Fibroblast of skin of right quadriceps (primary cell): ENCODE measurements around the gene PLXNA1.
A peak's percentile ranks its signal among the peaks of the same experiment; 100 is the strongest.

Source experiments
- DNase-seq: peaks from one replicate; pipeline ENCODE4 v3.0.0-alpha.2; 2013

The PLXNA1 gene

GRCh38 chr3:126982471-126983175, at the start of gene PLXNA1:
Gene PLXNA1 (plus strand): TSS chr3:126983115. CDS start chr3:126988594, 5,479 bp downstream.
- peak; percentile 79 for DNase-seq

DNA sequence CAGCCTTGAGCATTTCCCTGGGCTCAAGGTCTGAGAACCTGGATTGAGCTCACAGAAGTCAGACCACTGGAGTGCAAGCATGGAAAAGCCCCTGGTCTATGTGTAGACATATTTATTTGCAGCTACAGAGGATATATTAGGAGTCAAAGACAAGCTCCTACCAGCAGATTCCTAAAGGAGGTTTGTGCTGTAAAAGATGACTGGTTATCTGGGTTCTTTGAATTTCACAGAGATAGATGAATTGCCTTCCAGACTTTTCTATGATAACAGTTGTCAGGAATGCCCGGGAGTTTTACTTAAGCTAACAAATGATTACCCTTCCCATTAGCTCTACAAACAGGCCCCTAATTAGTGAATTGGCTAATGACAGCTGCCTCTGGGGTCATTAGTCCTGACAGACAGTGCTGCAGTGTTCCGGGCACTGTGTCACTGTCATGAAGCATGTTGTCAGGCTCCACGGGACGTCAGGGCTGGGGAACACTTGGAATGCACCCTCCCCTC, 48.8 kb upstream of the PLXNA1 start:
- DNase-seq, result peak; percentile 61

DNA sequence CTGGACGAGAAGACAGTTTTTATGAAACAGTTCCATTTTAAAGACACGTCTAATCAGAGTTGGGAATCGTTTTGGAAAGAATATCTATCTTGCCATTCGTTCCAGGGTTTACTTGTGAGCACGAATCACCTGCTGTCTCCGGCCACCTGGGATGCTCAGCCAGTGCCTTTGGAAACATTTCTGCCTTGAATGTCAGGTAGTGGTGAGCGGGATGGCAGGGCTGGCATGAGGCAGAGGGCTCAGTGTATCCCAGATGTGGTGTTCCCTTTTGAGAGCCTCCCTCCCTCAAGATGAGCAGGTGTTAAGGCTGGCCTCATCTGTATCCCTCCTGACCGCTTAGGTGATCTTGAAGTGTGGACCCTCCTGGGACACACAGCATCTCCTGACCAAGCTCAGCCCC, 47.9 kb upstream of the PLXNA1 start:
- DNase-seq, result no peak

- DNase-seq, result no peak
These were observed 47.0 kb upstream of the PLXNA1 start for GRCh38 chr3:126935756-126936509.

- DNase-seq, result no peak
These were observed 46.0 kb upstream of the PLXNA1 start for GRCh38 chr3:126936853-126937425.

DNA sequence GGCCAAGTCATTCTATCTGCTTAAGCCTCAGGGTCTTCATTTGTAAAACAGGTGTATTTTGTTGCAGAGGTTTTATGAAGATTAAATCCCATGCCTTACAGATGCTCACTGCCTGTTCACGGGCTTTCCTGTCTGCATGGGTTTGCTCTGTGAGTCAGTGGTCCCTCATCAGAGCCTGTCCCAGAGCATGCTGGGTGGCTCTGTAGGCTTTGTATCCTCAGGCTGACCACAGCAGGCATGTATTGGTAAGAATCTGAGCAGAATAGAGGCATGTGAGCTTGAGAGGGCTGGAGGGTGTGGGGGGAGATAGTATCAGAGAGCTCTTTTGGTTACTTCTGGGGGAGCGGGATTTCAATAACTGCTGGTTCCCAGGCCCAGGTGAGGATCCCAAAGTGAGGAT, 45.4 kb upstream of the PLXNA1 start:
- no peak for DNase-seq

DNA sequence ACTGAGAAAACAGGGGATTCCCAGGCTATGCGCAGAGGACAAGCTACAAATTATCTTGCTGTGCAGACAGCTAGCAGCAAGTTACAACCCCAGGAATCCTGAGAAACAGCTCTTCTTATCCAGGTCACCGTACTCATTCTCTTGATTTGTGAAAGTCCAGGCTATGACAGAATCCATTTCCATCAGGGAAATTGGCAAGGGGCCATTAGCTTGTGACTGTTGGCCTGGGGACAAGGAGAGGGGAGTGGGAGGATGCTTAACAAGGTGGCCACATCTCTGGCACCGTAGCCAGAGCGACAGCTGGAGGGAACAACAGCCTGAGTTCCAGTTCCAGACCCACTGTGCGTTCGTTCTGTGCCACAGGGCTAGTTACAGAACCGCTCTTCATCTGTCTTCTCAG, 44.9 kb upstream of the PLXNA1 start:
- no peak for DNase-seq

DNA sequence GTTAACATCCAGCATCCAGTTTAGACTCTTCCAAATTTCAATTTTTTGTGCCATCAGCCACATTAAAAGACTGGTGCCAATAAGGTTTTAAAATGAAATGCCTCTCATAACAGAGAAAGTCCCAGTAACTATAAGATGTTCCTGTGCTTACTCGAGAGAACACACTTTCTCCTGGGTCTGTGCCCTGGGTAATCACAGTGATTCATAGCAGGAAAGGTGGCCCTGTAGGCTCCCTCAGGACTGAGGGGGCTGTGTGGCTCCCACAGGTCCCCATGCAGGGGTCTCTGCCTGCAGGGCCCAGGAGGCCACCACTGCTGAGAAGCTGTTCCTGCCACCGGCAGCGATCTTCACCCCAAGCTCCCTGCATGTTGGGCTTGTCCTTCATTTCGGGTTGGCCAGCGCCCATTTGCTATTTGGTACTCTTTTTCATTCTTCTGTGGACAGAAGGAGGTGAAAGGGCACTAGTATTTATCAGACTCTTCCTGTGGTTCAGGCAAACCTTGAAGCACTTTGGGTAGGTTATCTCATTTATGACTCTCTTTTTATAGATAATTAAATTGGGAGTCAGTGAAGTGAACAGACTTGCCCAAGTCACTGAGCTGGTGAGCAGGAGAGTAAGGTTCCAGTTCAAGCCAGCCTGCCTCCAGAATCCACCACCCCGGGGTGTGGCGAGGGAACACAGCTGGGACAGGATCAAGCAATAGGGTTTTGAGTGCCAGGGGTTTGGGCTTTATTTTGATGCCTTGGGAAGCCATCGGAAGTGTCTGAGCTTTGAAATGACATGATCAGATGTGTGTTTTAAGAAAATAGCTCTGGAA, 44.2 kb upstream of the PLXNA1 start:
- no peak for DNase-seq

- no peak for DNase-seq
These were observed 43.6 kb upstream of the PLXNA1 start for GRCh38 chr3:126939338-126939718.

DNA sequence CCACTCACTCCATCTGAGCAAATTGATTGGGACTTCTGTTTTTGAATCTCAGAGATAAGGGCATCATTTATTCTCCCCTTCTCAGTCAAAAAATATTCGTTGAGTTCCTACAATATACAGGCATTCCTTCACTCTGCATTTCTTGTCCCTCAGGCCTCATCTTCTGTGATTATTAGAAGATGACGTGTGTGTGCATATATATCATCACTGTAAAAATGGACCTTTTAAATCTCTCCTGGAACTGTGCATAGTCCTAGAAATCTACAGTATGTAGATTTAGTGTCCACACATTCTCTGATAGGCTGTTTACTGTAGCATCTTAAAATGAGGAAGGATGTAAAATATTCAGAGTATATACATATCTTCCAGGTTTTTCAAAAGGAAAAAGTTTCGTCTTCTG, 43.2 kb upstream of the PLXNA1 start:
- DNase-seq, result no peak

- DNase-seq, result no peak
These were observed 41.1 kb upstream of the PLXNA1 start for GRCh38 chr3:126941721-126942270.

GRCh38 chr3:126944089-126944965, 38.6 kb upstream of the PLXNA1 start:
- DNase-seq, result no peak

DNA sequence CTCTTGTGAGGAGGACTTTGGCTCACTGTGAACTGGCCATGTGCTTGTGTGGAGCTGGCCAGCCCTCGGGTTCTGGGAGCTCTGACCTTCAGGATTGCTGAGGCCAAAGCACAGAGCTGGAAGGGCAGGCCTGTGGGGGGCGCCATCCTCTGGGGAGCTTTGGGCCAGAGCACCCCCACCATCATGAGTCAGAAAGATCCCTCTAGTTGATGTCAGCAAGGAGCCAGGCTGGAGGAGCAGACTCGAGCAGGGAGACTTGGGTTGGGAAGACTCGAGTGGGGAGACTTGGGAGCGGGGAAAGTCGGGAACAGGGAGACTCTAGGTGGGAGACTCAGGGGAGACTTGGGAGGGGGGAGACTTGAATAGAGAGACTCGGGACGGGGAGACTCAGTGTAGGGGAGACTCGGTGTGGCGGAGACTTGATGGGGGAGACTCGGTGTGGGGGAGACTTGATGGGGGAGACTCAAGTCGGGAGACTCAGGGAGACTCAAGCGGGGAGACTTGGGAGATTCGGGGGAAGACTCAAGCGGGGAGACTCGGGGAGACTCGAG, 37.7 kb upstream of the PLXNA1 start:
- no peak for DNase-seq

DNA sequence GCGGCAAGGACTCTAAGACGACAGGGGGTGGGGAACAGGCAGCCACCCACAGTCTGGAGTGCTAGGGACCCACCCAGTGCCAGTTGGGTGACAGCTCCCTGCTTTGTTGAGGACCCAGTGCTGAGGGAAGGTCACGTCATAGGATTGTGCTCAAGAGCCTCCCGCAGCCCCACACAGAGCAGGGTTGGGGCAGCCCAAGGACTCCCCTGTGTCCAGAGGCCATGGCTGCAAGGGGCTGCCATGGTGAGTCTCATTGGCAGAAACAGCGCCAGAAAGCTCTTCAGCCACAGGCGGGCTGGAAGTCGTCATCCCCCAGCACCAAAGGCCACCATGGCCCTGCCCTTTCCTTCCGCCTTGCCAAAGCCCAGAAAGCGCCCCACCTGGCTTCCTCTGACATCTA, 37.0 kb upstream of the PLXNA1 start:
- DNase-seq, result no peak

DNA sequence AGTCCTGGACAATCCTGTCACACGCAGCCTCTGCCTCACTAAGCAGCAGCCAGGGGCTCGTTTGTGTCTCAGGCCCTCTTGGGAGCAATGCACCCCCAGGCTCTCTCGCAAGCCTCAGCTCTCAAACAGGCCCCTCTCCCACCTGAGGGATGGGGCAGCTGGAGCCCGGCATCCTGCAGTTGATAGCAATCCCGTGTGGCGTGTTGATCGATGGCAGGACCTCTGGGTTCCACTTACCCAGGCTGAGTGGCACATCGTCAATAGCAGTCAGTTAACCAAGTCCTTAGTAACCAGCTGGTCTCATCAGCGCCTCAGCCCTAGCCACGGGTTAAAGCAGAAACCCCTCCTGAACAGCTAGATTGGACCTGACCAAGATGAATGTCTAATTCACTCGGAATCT, 36.5 kb upstream of the PLXNA1 start:
- no peak for DNase-seq

DNA sequence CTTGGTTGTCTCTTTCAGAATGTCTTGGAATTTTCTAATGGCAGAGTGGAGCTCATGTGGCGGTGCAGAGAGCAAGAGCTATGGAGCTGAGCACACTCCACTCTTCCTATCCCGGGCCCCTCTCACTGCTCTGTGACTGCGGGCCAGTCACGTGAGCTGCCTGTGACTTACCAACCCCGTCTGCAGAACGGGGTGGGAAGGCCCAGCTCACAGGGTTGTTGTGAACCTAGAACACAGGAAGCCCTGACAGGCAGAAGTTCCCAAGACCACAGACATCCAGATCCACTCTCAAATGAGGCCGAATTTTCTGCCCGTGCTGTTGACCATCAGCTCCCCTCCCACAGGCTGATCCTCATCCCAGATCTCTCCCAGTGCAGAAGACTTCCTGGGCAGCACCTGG, 35.5 kb upstream of the PLXNA1 start:
- no peak for DNase-seq

- DNase-seq, result no peak
These were observed 33.9 kb upstream of the PLXNA1 start for GRCh38 chr3:126948980-126949535.

GRCh38 chr3:126951561-126951960, 31.4 kb upstream of the PLXNA1 start:
- DNase-seq, result no peak

GRCh38 chr3:126952261-126952982, 30.5 kb upstream of the PLXNA1 start:
- DNase-seq, result no peak

- DNase-seq, result no peak
These were observed 29.8 kb upstream of the PLXNA1 start for GRCh38 chr3:126952983-126953660.
